ENCODE data around the gene C4orf50.

The C4orf50 gene

GRCh38 chr4:5887361-5888221 is 130.6 kb downstream of the C4orf50 start:
- H3K4me3 ChIP-seq (ENCODE audit: low read depth, low read length) = no peak overlapping the region
- no peak for DNase-seq (ENCODE audit: low read depth)
- no peak for TF ChIP-seq CTCF (IDR thresholded peaks at IDR 0.05; ENCODE audit: low read depth, low read length, missing control alignments)

GRCh38 chr4:5887011-5887360 is 131.2 kb downstream of the C4orf50 start:
- no peak for DNase-seq (ENCODE audit: low read depth)
- no peak overlapping the region for H3K4me3 ChIP-seq (ENCODE audit: low read depth, low read length)
- TF ChIP-seq CTCF (IDR thresholded peaks at IDR 0.05; ENCODE audit: low read depth, low read length, missing control alignments) = no peak

- H3K4me3 ChIP-seq (ENCODE audit: low read depth, low read length) = no peak overlapping the region
- no peak for TF ChIP-seq CTCF (IDR thresholded peaks at IDR 0.05; ENCODE audit: low read depth, low read length, missing control alignments)
- no peak for DNase-seq (ENCODE audit: low read depth)
These were observed 132.5 kb downstream of the C4orf50 start for GRCh38 chr4:5885733-5886132.

- H3K4me3 ChIP-seq (ENCODE audit: low read depth, low read length) = no peak overlapping the region
- no peak for DNase-seq (ENCODE audit: low read depth)
- no peak for TF ChIP-seq CTCF (IDR thresholded peaks at IDR 0.05; ENCODE audit: low read depth, low read length, missing control alignments)
These were observed 133.4 kb downstream of the C4orf50 start for GRCh38 chr4:5884796-5885195.

GRCh38 chr4:5883916-5884315 is 134.3 kb downstream of the C4orf50 start:
- no peak overlapping the region for H3K4me3 ChIP-seq (ENCODE audit: low read depth, low read length)
- TF ChIP-seq CTCF (IDR thresholded peaks at IDR 0.05; ENCODE audit: low read depth, low read length, missing control alignments) = no peak
- DNase-seq (ENCODE audit: low read depth) = no peak

- TF ChIP-seq CTCF (IDR thresholded peaks at IDR 0.05; ENCODE audit: low read depth, low read length, missing control alignments) = no peak
- no peak overlapping the region for H3K4me3 ChIP-seq (ENCODE audit: low read depth, low read length)
- no peak for DNase-seq (ENCODE audit: low read depth)
These were observed 135.3 kb downstream of the C4orf50 start for GRCh38 chr4:5882947-5883346.

- no peak for DNase-seq (ENCODE audit: low read depth)
- TF ChIP-seq CTCF (IDR thresholded peaks at IDR 0.05; ENCODE audit: low read depth, low read length, missing control alignments) = no peak
- H3K4me3 ChIP-seq (ENCODE audit: low read depth, low read length) = no peak overlapping the region
These were observed 136.9 kb downstream of the C4orf50 start for GRCh38 chr4:5881340-5881739.

All from GM12864 (cell line).